Osteocyte (in vitro differentiated cells): ENCODE results near the gene NUP205. TPM values are rescaled to one million over a fixed set of nuclear protein-coding genes. Genes with fewer than 3 reads are reported as not detected.

ENCODE experiments used
- DNase-seq: peaks from one replicate; pipeline ENCODE4 v3.0.0; 2021; ENCODE audit warnings: mixed read lengths; ENCODE audit not compliant: unreplicated experiment; ENCODE audit errors: extremely low spot score
- H3K27ac Mint-ChIP-seq: one replicate; pipeline ENCODE4 v1.8.0; 2021; ENCODE audit warnings: mild to moderate bottlenecking, mixed read lengths; ENCODE audit not compliant: unreplicated experiment
- H3K27me3 Mint-ChIP-seq: one replicate; pipeline ENCODE4 v1.8.0; 2021; ENCODE audit warnings: mixed read lengths; ENCODE audit not compliant: unreplicated experiment
- H3K36me3 Mint-ChIP-seq: one replicate; pipeline ENCODE4 v1.8.0; 2021; ENCODE audit warnings: mixed read lengths; ENCODE audit not compliant: unreplicated experiment
- H3K4me1 Mint-ChIP-seq: one replicate; pipeline ENCODE4 v1.8.0; 2021; ENCODE audit warnings: mixed read lengths; ENCODE audit not compliant: unreplicated experiment
- H3K4me3 Mint-ChIP-seq: one replicate; pipeline ENCODE4 v1.8.0; 2021; ENCODE audit warnings: mild to moderate bottlenecking, moderate library complexity, mixed read lengths; ENCODE audit not compliant: unreplicated experiment
- H3K9me3 Mint-ChIP-seq: one replicate; pipeline ENCODE4 v1.8.0; 2021; ENCODE audit warnings: mixed read lengths; ENCODE audit not compliant: unreplicated experiment
- total RNA-seq: library from RNA; stranded (reverse); gene quantifications from 2 replicates; pipeline ENCODE4 v1.2.1, GENCODE V29; 2021
- TF ChIP-seq, protein P1 (sequence below): fragments of 200-600 bp; sonication (generic); IDR thresholded peaks from 2 replicates; pipeline ENCODE4 v1.5.0; 2021; ENCODE audit warnings: antibody characterized with exemption, mild to moderate bottlenecking, moderate library complexity

The NUP205 gene
- total RNA-seq, 1 donor from 2014 or later: 31.0 TPM

DNA sequence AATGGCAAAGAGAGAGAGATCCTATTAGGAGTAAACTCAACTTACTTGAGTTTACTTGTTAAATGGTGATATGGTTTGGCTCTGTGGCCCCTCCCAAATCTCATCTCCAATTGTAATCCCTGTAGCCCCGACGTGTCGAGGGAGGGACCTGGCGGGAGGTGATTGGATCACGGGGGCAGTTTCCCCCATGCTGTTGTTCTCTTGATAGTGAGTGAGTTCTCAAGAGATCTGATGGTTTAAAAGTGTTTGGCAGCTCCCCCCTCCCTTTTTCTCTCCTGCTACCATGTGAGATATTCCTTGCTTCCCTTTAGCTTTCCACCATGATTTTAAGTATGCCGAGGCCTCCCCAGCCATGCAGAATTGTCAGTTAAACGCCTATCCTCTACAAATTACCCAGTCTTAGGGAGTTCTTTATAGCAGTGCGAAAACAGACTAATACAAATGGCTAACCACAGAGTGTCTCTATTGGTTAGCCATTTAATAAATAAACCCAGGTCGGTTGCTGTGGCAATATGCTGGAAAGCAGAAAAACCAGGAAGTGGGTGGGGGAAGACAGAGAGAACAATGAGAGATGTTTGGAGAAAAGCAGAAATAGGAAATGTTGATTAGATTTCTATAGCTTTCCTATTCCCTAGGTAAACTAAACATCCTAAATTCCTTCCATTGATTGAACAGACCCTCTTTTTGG, 101.6 kb downstream of the NUP205 start:
- no peak overlapping the region for H3K27ac Mint-ChIP-seq
- no peaks in the 10 kb centered on the region for H3K9me3 Mint-ChIP-seq
- no peak for DNase-seq
- H3K36me3 Mint-ChIP-seq: no peaks in the 10 kb centered on the region
- peaks cover 19% of the 10 kb centered on the region for H3K4me1 Mint-ChIP-seq
- TF ChIP-seq, protein P1, sequence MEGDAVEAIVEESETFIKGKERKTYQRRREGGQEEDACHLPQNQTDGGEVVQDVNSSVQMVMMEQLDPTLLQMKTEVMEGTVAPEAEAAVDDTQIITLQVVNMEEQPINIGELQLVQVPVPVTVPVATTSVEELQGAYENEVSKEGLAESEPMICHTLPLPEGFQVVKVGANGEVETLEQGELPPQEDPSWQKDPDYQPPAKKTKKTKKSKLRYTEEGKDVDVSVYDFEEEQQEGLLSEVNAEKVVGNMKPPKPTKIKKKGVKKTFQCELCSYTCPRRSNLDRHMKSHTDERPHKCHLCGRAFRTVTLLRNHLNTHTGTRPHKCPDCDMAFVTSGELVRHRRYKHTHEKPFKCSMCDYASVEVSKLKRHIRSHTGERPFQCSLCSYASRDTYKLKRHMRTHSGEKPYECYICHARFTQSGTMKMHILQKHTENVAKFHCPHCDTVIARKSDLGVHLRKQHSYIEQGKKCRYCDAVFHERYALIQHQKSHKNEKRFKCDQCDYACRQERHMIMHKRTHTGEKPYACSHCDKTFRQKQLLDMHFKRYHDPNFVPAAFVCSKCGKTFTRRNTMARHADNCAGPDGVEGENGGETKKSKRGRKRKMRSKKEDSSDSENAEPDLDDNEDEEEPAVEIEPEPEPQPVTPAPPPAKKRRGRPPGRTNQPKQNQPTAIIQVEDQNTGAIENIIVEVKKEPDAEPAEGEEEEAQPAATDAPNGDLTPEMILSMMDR: no peak
- H3K4me3 Mint-ChIP-seq: no peak overlapping the region
- no peaks in the 10 kb centered on the region for H3K27me3 Mint-ChIP-seq

DNA sequence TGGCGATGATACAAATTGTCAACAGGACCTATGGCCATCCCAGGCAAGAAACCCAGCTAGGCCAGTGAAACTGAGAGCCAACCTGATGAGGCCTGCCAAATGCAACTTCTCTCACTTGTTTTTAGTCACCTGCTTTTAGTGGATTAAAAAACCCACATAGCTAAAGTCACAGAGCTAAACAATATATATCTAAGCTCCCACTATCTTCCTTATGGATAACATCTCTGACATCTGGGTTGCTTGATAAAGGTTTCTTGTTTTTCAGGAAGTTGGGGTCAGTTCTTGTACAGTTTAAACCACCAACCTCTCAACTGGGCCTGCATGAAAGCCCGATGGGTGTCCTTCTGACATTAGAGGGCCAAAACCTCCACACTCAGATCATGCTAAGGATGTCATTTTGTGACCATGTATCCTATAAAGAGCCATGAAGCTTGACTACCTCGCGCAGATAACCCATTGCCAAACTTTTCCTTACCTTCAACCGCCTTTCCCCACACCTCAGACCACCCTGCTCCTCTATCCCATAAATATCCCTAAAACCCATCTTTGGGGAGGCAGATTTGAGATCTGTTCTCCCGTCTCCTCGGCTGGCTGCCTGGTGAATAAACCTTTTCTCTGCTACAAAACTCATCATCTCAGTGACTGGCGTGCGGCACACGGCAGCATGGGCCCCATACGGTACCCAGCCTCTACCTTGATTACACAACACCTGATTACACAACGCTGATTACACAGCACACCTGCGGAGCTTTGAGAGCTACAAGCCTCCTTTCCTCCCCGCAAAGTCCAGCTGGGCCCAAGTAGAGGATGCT, 103.8 kb downstream of the NUP205 start:
- DNase-seq: no peak
- Mint-ChIP-seq H3K27ac (peak overlapping the region; percentile 96), H3K27me3 (no peaks in the 10 kb centered on the region), H3K36me3 (no peaks in the 10 kb centered on the region), H3K4me1 (peaks cover 31% of the 10 kb centered on the region), H3K9me3 (no peaks in the 10 kb centered on the region), H3K4me3 (peak overlapping the region; percentile 97)
- TF ChIP-seq, protein P1: no peak

DNA sequence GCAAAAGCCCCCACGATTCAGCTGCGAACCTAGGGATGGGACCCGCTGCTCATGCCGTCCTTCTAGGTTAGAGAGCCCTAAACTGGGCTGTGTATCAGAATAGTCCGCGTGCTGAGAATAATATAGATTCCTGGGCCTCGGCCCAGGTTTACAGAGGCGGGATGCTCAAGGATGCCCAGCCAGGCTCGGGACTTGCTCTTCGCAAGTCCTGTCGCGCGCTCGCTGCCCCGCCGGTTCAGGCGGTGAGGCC, 104.3 kb downstream of the NUP205 start:
- TF ChIP-seq, protein P1: no peak
- no peak for DNase-seq
- Mint-ChIP-seq H3K27me3 (no peaks in the 10 kb centered on the region), H3K4me1 (peaks cover 32% of the 10 kb centered on the region), H3K9me3 (no peaks in the 10 kb centered on the region), H3K27ac (peak overlapping the region; percentile 96), H3K4me3 (peak overlapping the region; percentile 97), H3K36me3 (no peaks in the 10 kb centered on the region)

DNA sequence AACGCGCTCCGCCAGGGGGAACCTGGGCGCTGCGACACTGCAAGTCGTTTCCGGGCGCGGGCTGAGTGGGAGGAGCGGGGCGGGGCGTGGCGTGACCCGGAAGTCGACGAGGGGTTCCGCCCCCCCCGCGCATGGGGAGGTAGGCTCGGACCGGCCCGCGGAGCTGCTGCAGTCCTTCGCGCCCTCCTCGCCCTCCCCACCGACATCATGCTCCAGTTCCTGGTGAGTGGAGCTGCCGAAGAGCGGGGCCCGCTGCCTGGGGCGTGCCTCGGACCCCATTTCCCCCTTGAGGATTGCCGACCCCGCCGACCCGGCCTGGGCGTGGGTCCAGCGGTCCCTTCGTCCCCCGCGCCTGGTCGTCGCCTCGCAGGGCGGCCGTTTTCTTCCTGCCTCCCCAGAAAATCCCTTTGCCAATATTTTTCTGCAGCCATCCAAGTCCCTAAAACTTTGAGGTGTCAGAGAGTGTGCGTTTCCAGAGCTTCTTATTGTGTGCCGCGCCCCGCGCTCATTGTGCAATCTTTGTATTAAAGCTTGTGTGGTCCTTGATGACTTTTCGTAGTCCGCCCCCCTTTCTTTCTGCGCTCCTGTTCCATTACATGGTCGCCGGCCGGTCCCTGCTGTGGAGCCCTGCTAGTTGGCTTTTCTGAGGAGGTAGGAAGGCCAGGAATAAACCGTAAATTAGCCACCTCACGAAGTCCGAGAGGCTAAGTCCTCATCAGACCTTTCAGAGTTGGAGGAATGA, 104.8 kb downstream of the NUP205 start, which contains the start of gene STMP1:
Gene STMP1 (plus strand): TSS at position 142 of the 742 bp plus-strand sequence.
- TF ChIP-seq, protein P1: peak; percentile 82
- H3K4me3 Mint-ChIP-seq: peak within 1 kb of the TSS; percentile 97
- peaks cover under 1% of the 10 kb centered on the region for H3K36me3 Mint-ChIP-seq

More for the DNA sequence above, 104.8 kb downstream of the NUP205 start, which contains the start of gene STMP1:
- DNase-seq: peak; percentile 99
- no peaks in the 10 kb centered on the region for H3K27me3 Mint-ChIP-seq
- peak within 1 kb of the TSS; percentile 96 for H3K27ac Mint-ChIP-seq
- no peaks in the 10 kb centered on the region for H3K9me3 Mint-ChIP-seq
- peaks cover 33% of the 10 kb centered on the region for H3K4me1 Mint-ChIP-seq
